ENCODE results near the gene SFT2D3.

The SFT2D3 gene

GRCh38 chr2:127664065-127664894 lies 37.0 kb upstream of the SFT2D3 start:
- FAIRE-seq, result no peak
- DNase-seq (ENCODE audit: insufficient read length, low spot score), result no peak

- DNase-seq (ENCODE audit: insufficient read length, low spot score) (no peak), FAIRE-seq (no peak)
Measured at GRCh38 chr2:127664895-127665225, 36.4 kb upstream of the SFT2D3 start.

- FAIRE-seq (no peak), DNase-seq (ENCODE audit: insufficient read length, low spot score) (no peak)
Measured at GRCh38 chr2:127665267-127665893, 35.9 kb upstream of the SFT2D3 start.

GRCh38 chr2:127669056-127669455 lies 32.2 kb upstream of the SFT2D3 start:
- no peak for FAIRE-seq

GRCh38 chr2:127670055-127670956 lies 31.0 kb upstream of the SFT2D3 start:
- FAIRE-seq (no peak), DNase-seq (ENCODE audit: insufficient read length, low spot score) (no peak)

More at GRCh38 chr2:127669056-127669455, 32.2 kb upstream of the SFT2D3 start:
- DNase-seq (ENCODE audit: insufficient read length, low spot score), result no peak

GRCh38 chr2:127670957-127671290 lies 30.4 kb upstream of the SFT2D3 start:
- no peak for DNase-seq (ENCODE audit: insufficient read length, low spot score)
- FAIRE-seq, result no peak

GRCh38 chr2:127671557-127672302 lies 29.6 kb upstream of the SFT2D3 start:
- FAIRE-seq (no peak), DNase-seq (ENCODE audit: insufficient read length, low spot score) (no peak)

GRCh38 chr2:127672341-127673224 lies 28.7 kb upstream of the SFT2D3 start:
- DNase-seq (ENCODE audit: insufficient read length, low spot score) (no peak), FAIRE-seq (no peak)

- FAIRE-seq (no peak), DNase-seq (ENCODE audit: insufficient read length, low spot score) (no peak)
Measured at GRCh38 chr2:127673291-127674069, 27.8 kb upstream of the SFT2D3 start.

- DNase-seq (ENCODE audit: insufficient read length, low spot score) (no peak), FAIRE-seq (no peak)
Measured at GRCh38 chr2:127674241-127675209, 26.8 kb upstream of the SFT2D3 start.

GRCh38 chr2:127675331-127676261 lies 25.7 kb upstream of the SFT2D3 start, which contains the start of gene LIMS2:
Gene LIMS2 (minus strand): TSS chr2:127675530. CDS start chr2:127675024, 506 bp downstream.
- FAIRE-seq, result peak; percentile 60
- DNase-seq (ENCODE audit: insufficient read length, low spot score), result no peak

- DNase-seq (ENCODE audit: insufficient read length, low spot score), result no peak
- FAIRE-seq, result no peak
Measured at GRCh38 chr2:127676906-127677305, 24.4 kb upstream of the SFT2D3 start.

- DNase-seq (ENCODE audit: insufficient read length, low spot score) (no peak), FAIRE-seq (no peak)
Measured at GRCh38 chr2:127678531-127678930, 22.8 kb upstream of the SFT2D3 start.

- no peak for DNase-seq (ENCODE audit: insufficient read length, low spot score)
- no peak for FAIRE-seq
Measured at GRCh38 chr2:127678991-127679390, 22.3 kb upstream of the SFT2D3 start.

- DNase-seq (ENCODE audit: insufficient read length, low spot score) (no peak), FAIRE-seq (no peak)
Measured at GRCh38 chr2:127679680-127680361, 21.5 kb upstream of the SFT2D3 start.

GRCh38 chr2:127680706-127681287 lies 20.5 kb upstream of the SFT2D3 start:
- DNase-seq (ENCODE audit: insufficient read length, low spot score) (no peak), FAIRE-seq (no peak)

Data from GM19239 (cell line).